ENCODE measurements around the gene HOXC13. TPM values are rescaled to one million over a fixed set of nuclear protein-coding genes. Genes with fewer than 3 reads are reported as not detected.

Gene HOXC13
- total and polyA plus RNA-seq, 9 of the 15 experiments (the other 6 are each of a cell fraction or from before 2014, with no cell fraction given): 0.03 to 0.29 (median 0.17) TPM; not detected in 2

DNA sequence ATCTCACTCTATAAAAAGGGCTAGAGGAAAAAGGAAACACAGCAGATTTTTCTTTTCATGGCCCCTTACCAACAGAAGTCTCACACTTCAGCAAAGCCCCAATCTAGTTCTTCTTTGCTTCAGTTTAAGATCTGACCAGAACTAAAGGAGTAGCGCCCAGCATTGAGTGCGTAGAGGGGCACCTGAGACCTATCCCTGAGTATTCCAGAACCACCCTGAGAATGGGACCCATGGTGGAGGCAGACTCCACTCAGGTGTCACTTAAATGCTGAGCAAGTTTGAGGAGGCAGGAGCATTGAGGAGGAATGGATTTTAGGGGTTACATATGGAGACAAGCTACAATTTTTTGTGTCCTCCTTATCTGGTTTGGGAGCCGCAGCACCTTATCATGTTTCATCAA is 32.5 kb downstream of the HOXC13 start (continued):
- TF ChIP-seq, protein P1, sequence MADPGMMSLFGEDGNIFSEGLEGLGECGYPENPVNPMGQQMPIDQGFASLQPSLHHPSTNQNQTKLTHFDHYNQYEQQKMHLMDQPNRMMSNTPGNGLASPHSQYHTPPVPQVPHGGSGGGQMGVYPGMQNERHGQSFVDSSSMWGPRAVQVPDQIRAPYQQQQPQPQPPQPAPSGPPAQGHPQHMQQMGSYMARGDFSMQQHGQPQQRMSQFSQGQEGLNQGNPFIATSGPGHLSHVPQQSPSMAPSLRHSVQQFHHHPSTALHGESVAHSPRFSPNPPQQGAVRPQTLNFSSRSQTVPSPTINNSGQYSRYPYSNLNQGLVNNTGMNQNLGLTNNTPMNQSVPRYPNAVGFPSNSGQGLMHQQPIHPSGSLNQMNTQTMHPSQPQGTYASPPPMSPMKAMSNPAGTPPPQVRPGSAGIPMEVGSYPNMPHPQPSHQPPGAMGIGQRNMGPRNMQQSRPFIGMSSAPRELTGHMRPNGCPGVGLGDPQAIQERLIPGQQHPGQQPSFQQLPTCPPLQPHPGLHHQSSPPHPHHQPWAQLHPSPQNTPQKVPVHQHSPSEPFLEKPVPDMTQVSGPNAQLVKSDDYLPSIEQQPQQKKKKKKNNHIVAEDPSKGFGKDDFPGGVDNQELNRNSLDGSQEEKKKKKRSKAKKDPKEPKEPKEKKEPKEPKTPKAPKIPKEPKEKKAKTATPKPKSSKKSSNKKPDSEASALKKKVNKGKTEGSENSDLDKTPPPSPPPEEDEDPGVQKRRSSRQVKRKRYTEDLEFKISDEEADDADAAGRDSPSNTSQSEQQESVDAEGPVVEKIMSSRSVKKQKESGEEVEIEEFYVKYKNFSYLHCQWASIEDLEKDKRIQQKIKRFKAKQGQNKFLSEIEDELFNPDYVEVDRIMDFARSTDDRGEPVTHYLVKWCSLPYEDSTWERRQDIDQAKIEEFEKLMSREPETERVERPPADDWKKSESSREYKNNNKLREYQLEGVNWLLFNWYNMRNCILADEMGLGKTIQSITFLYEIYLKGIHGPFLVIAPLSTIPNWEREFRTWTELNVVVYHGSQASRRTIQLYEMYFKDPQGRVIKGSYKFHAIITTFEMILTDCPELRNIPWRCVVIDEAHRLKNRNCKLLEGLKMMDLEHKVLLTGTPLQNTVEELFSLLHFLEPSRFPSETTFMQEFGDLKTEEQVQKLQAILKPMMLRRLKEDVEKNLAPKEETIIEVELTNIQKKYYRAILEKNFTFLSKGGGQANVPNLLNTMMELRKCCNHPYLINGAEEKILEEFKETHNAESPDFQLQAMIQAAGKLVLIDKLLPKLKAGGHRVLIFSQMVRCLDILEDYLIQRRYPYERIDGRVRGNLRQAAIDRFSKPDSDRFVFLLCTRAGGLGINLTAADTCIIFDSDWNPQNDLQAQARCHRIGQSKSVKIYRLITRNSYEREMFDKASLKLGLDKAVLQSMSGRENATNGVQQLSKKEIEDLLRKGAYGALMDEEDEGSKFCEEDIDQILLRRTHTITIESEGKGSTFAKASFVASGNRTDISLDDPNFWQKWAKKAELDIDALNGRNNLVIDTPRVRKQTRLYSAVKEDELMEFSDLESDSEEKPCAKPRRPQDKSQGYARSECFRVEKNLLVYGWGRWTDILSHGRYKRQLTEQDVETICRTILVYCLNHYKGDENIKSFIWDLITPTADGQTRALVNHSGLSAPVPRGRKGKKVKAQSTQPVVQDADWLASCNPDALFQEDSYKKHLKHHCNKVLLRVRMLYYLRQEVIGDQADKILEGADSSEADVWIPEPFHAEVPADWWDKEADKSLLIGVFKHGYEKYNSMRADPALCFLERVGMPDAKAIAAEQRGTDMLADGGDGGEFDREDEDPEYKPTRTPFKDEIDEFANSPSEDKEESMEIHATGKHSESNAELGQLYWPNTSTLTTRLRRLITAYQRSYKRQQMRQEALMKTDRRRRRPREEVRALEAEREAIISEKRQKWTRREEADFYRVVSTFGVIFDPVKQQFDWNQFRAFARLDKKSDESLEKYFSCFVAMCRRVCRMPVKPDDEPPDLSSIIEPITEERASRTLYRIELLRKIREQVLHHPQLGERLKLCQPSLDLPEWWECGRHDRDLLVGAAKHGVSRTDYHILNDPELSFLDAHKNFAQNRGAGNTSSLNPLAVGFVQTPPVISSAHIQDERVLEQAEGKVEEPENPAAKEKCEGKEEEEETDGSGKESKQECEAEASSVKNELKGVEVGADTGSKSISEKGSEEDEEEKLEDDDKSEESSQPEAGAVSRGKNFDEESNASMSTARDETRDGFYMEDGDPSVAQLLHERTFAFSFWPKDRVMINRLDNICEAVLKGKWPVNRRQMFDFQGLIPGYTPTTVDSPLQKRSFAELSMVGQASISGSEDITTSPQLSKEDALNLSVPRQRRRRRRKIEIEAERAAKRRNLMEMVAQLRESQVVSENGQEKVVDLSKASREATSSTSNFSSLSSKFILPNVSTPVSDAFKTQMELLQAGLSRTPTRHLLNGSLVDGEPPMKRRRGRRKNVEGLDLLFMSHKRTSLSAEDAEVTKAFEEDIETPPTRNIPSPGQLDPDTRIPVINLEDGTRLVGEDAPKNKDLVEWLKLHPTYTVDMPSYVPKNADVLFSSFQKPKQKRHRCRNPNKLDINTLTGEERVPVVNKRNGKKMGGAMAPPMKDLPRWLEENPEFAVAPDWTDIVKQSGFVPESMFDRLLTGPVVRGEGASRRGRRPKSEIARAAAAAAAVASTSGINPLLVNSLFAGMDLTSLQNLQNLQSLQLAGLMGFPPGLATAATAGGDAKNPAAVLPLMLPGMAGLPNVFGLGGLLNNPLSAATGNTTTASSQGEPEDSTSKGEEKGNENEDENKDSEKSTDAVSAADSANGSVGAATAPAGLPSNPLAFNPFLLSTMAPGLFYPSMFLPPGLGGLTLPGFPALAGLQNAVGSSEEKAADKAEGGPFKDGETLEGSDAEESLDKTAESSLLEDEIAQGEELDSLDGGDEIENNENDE (IDR thresholded peaks at IDR 0.05; ENCODE audit: low read depth, low read length): no peak
- no peak for TF ChIP-seq SMARCE1 (IDR thresholded peaks at IDR 0.05)
- no peak for TF ChIP-seq RFX7 (CRISPR knock-in tag; IDR thresholded peaks at IDR 0.05)
- TF ChIP-seq NCOA6 (IDR thresholded peaks at IDR 0.05): no peak
- no peak for TF ChIP-seq RBM34 (IDR thresholded peaks at IDR 0.05; ENCODE audit: borderline replicate concordance, insufficient read depth, low read length)
- no peak for TF ChIP-seq ZNF3 (CRISPR knock-in tag; IDR thresholded peaks at IDR 0.05)
- TF ChIP-seq, protein P2, sequence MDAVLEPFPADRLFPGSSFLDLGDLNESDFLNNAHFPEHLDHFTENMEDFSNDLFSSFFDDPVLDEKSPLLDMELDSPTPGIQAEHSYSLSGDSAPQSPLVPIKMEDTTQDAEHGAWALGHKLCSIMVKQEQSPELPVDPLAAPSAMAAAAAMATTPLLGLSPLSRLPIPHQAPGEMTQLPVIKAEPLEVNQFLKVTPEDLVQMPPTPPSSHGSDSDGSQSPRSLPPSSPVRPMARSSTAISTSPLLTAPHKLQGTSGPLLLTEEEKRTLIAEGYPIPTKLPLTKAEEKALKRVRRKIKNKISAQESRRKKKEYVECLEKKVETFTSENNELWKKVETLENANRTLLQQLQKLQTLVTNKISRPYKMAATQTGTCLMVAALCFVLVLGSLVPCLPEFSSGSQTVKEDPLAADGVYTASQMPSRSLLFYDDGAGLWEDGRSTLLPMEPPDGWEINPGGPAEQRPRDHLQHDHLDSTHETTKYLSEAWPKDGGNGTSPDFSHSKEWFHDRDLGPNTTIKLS (IDR thresholded peaks at IDR 0.05; ENCODE audit: borderline replicate concordance, low read depth): no peak
- TF ChIP-seq, protein P3, sequence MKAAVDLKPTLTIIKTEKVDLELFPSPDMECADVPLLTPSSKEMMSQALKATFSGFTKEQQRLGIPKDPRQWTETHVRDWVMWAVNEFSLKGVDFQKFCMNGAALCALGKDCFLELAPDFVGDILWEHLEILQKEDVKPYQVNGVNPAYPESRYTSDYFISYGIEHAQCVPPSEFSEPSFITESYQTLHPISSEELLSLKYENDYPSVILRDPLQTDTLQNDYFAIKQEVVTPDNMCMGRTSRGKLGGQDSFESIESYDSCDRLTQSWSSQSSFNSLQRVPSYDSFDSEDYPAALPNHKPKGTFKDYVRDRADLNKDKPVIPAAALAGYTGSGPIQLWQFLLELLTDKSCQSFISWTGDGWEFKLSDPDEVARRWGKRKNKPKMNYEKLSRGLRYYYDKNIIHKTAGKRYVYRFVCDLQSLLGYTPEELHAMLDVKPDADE (conservative IDR thresholded peaks at IDR 0.05; ENCODE audit: control insufficient read depth, low read depth, low read length): no peak

All from K562 (cell line).